Small intestine (tissue), 7 donors: ENCODE measurements around the gene CYP39A1. TPM values are rescaled to one million over a fixed set of nuclear protein-coding genes. Genes with fewer than 3 reads are reported as not detected.

Experiments
- DNase-seq, 2 donors: peaks; one replicate each; pipeline versions ENCODE4 v3.0.0 to v3.0.0-alpha.2; 2013
- FAIRE-seq: peaks from 2 replicates; lab custom pipeline; 2012; peaks lifted over from hg19 to GRCh38; lab: Jason Lieb, UNC
- H3K27ac ChIP-seq, 3 donors: one replicate each; pipeline ENCODE4 v1.5.1; 2013; ENCODE audit warnings: low read length in 2 of 3, mild to moderate bottlenecking in 2 of 3, control low read depth in 1 of 3, inconsistent platforms in 1 of 3, low read depth in 1 of 3, moderate library complexity in 1 of 3
- H3K27me3 ChIP-seq, 3 donors: one replicate each; pipeline ENCODE4 v1.6.1; 2013; ENCODE audit warnings: low read length in 3 of 3, inconsistent platforms in 1 of 3; ENCODE audit not compliant: control insufficient read depth in 3 of 3, insufficient read depth in 3 of 3
- H3K36me3 ChIP-seq, 3 donors: one replicate each; pipeline ENCODE4 v1.6.1; 2013; ENCODE audit warnings: low read length in 3 of 3, inconsistent platforms in 1 of 3, low read depth in 1 of 3, mild to moderate bottlenecking in 1 of 3, moderate library complexity in 1 of 3; ENCODE audit not compliant: control insufficient read depth in 3 of 3, insufficient read depth in 2 of 3
- H3K4me1 ChIP-seq, 3 donors: one replicate each; pipeline ENCODE4 v1.6.1; 2013; ENCODE audit warnings: low read length in 2 of 3, inconsistent platforms in 1 of 3, low read depth in 1 of 3, mild to moderate bottlenecking in 1 of 3, moderate library complexity in 1 of 3; ENCODE audit not compliant: control insufficient read depth in 3 of 3, insufficient read depth in 2 of 3
- H3K4me3 ChIP-seq, 3 donors: one replicate each; pipeline ENCODE4 v1.5.1; 2013; ENCODE audit warnings: low read length in 3 of 3, control low read depth in 1 of 3, inconsistent platforms in 1 of 3, low read depth in 1 of 3, mild to moderate bottlenecking in 1 of 3, moderate library complexity in 1 of 3
- H3K9me3 ChIP-seq, 2 donors: one replicate each; pipeline ENCODE4 v1.6.1; 2013; ENCODE audit warnings: low read depth in 1 of 2, low read length in 1 of 2; ENCODE audit not compliant: control insufficient read depth in 2 of 2, insufficient read depth in 1 of 2
- WGBS, 3 donors: extraction: QIAGEN DNeasy Blood & Tissue Kit; methylation state at CpG; one replicate each; pipeline ENCODE4 v1.1.7; 2013; 5-methylcytosine and 5-hydroxymethylcytosine counted together
- polyA plus RNA-seq, 4 donors: library from polyadenylated mRNA; stranded (reverse) in 3 of 4; unstranded in 1 of 4; fragments of 200-250 nt in 3 of 4; fragments of 120-200 nt in 1 of 4; gene quantifications; one replicate each; pipeline versions ENCODE4 v1.2.1 to v1.2.3, GENCODE V29; 2013
- donor health status: healthy with polysubstance abuse.
- donor health status: control.
- donor health status: control.
- donor health status: Bipolar disorder and iron deficiency.
- donor health status: healthy.

The CYP39A1 gene
- polyA plus RNA-seq, 4 donors: 0.22 to 3.4 (median 2.5) TPM; not detected in 1

- H3K27me3 ChIP-seq: no peaks in the 10 kb centered on the region
- H3K4me1 ChIP-seq: no peaks in the 10 kb centered on the region
- DNase-seq: no peak
- H3K4me3 ChIP-seq: no peak overlapping the region
- H3K36me3 ChIP-seq: no peaks in the 10 kb centered on the region
- no peak overlapping the region for H3K27ac ChIP-seq
- no peak for FAIRE-seq
- H3K9me3 ChIP-seq: no peaks in the 10 kb centered on the region
- 78 to 83% (median 80%) methylated on average over 4 of the region's 4 CpGs for WGBS, 3 donors
These were observed 9.5 kb downstream of the CYP39A1 start for GRCh38 chr6:46642928-46643751.

- WGBS, 3 donors: 85 to 90% (median 86%) methylated on average over 2 of the region's 2 CpGs
- FAIRE-seq: no peak
These were observed 14.0 kb downstream of the CYP39A1 start for GRCh38 chr6:46638650-46639049.

GRCh38 chr6:46637933-46638332 lies 14.7 kb downstream of the CYP39A1 start:
- 79 to 90% (median 89%) methylated on average over 1 of the region's 1 CpG for WGBS, 3 donors
- no peak for FAIRE-seq
- H3K27ac ChIP-seq: no peak overlapping the region

More at GRCh38 chr6:46638650-46639049, 14.0 kb downstream of the CYP39A1 start:
- Histone ChIP-seq H3K9me3 (no peaks in the 10 kb centered on the region), H3K27me3 (no peaks in the 10 kb centered on the region), H3K4me1 (peaks cover 0 to 2% (median 0%) of the 10 kb centered on the region in 3 donors), H3K4me3 (no peak overlapping the region), H3K36me3 (no peaks in the 10 kb centered on the region), H3K27ac (no peak overlapping the region)
- DNase-seq: no peak

GRCh38 chr6:46637145-46637544 lies 15.5 kb downstream of the CYP39A1 start:
- DNase-seq (no peak), FAIRE-seq (no peak)
- 68 to 85% (median 83%) methylated on average over 5 of the region's 5 CpGs for WGBS, 3 donors
- Histone ChIP-seq H3K9me3 (no peaks in the 10 kb centered on the region), H3K4me3 (no peak overlapping the region), H3K27ac (peak overlapping the region in 1 of 3 donors; percentile 19), H3K27me3 (no peaks in the 10 kb centered on the region), H3K4me1 (peaks cover 0 to 2% (median 0%) of the 10 kb centered on the region in 3 donors), H3K36me3 (no peaks in the 10 kb centered on the region)

More at GRCh38 chr6:46637933-46638332, 14.7 kb downstream of the CYP39A1 start:
- Histone ChIP-seq H3K4me3 (no peak overlapping the region), H3K4me1 (peaks cover 0 to 2% (median 0%) of the 10 kb centered on the region in 3 donors), H3K36me3 (no peaks in the 10 kb centered on the region), H3K27me3 (no peaks in the 10 kb centered on the region), H3K9me3 (no peaks in the 10 kb centered on the region)
- no peak for DNase-seq

GRCh38 chr6:46635462-46635861 lies 17.2 kb downstream of the CYP39A1 start:
- DNase-seq (no peak), FAIRE-seq (no peak)
- Histone ChIP-seq H3K4me3 (no peak overlapping the region), H3K4me1 (peaks cover 0 to 2% (median 0%) of the 10 kb centered on the region in 3 donors), H3K27me3 (no peaks in the 10 kb centered on the region), H3K27ac (no peak overlapping the region), H3K36me3 (no peaks in the 10 kb centered on the region), H3K9me3 (no peaks in the 10 kb centered on the region)
- WGBS, 3 donors: 91 to 92% (median 91%) methylated on average over 6 of the region's 6 CpGs

GRCh38 chr6:46632053-46632452 lies 20.6 kb downstream of the CYP39A1 start:
- Histone ChIP-seq H3K36me3 (no peaks in the 10 kb centered on the region), H3K4me3 (no peak overlapping the region), H3K27ac (no peak overlapping the region), H3K4me1 (no peaks in the 10 kb centered on the region), H3K27me3 (no peaks in the 10 kb centered on the region), H3K9me3 (no peaks in the 10 kb centered on the region)
- WGBS, 3 donors: 89 to 100% (median 94%) methylated on average over 1 of the region's 1 CpG
- FAIRE-seq: no peak
- DNase-seq: no peak

GRCh38 chr6:46629691-46630090 lies 22.9 kb downstream of the CYP39A1 start:
- 92 to 97% (median 96%) methylated on average over 7 of the region's 7 CpGs for WGBS, 3 donors
- FAIRE-seq: no peak
- H3K27me3 ChIP-seq: no peaks in the 10 kb centered on the region

GRCh38 chr6:46628976-46629375 lies 23.6 kb downstream of the CYP39A1 start:
- FAIRE-seq: no peak
- WGBS, 3 donors: 86 to 88% (median 87%) methylated on average over 3 of the region's 3 CpGs

More at GRCh38 chr6:46629691-46630090, 22.9 kb downstream of the CYP39A1 start:
- Histone ChIP-seq H3K4me3 (no peak overlapping the region), H3K4me1 (no peaks in the 10 kb centered on the region), H3K27ac (no peak overlapping the region), H3K9me3 (no peaks in the 10 kb centered on the region), H3K36me3 (no peaks in the 10 kb centered on the region)
- DNase-seq: no peak

More at GRCh38 chr6:46628976-46629375, 23.6 kb downstream of the CYP39A1 start:
- H3K36me3 ChIP-seq: no peaks in the 10 kb centered on the region
- H3K4me3 ChIP-seq: no peak overlapping the region
- no peaks in the 10 kb centered on the region for H3K27me3 ChIP-seq
- no peaks in the 10 kb centered on the region for H3K4me1 ChIP-seq
- H3K9me3 ChIP-seq: no peaks in the 10 kb centered on the region
- H3K27ac ChIP-seq: no peak overlapping the region
- DNase-seq: no peak
